WERI-Rb-1 (cell line): ENCODE data around the gene TRIM8.

Source experiments
- DNase-seq: peaks from one replicate; pipeline ENCODE4 v3.0.0-alpha.2; 2020
- H3K27ac ChIP-seq: fragments of 250-450 bp; sonication (Bioruptor Pico); 2 replicates; pipeline ENCODE4 v1.5.1; 2020; ENCODE audit warnings: mild to moderate bottlenecking, moderate library complexity
- H3K27me3 ChIP-seq: fragments of 250-450 bp; sonication (Bioruptor Pico); 2 replicates; pipeline ENCODE4 v1.5.1; 2021; ENCODE audit warnings: mild to moderate bottlenecking, low read depth, moderate library complexity; ENCODE audit not compliant: insufficient read depth, severe bottlenecking
- H3K36me3 ChIP-seq: fragments of 250-450 bp; sonication (Bioruptor Pico); 2 replicates; pipeline ENCODE4 v1.5.1; 2020; ENCODE audit warnings: mild to moderate bottlenecking, moderate library complexity
- H3K4me3 ChIP-seq: 2 replicates; pipeline ENCODE4 v1.5.1; 2011; ENCODE audit warnings: low read depth, mild to moderate bottlenecking, control low read depth, low read length
- H3K9me3 ChIP-seq: fragments of 250-450 bp; sonication (Bioruptor Pico); 2 replicates; pipeline ENCODE4 v1.5.1; 2021; ENCODE audit warnings: mild to moderate bottlenecking, moderate library complexity; ENCODE audit not compliant: severe bottlenecking
- CTCF ChIP-seq: IDR thresholded peaks from 2 replicates; pipeline ENCODE4 v1.5.1; 2011; ENCODE audit warnings: low read depth, mild to moderate bottlenecking, control low read depth, inconsistent platforms, low read length

Gene TRIM8

GRCh38 chr10:102645388-102645740, 1.1 kb downstream of the TRIM8 start:
- DNase-seq = peak; percentile 24
- Histone ChIP-seq H3K27ac (peak overlapping the region; percentile 95), H3K36me3 (peaks cover 16% of the 10 kb centered on the region), H3K27me3 (no peaks in the 10 kb centered on the region), H3K9me3 (no peaks in the 10 kb centered on the region), H3K4me3 (peak overlapping the region; percentile 85)
- no peak for TF ChIP-seq CTCF

GRCh38 chr10:102645741-102646609, 1.7 kb downstream of the TRIM8 start:
- no peak for TF ChIP-seq CTCF
- Histone ChIP-seq H3K27ac (peak overlapping the region; percentile 95), H3K36me3 (peaks cover 16% of the 10 kb centered on the region), H3K9me3 (no peaks in the 10 kb centered on the region), H3K4me3 (peak overlapping the region; percentile 85), H3K27me3 (no peaks in the 10 kb centered on the region)
- peak; percentile 62 for DNase-seq

- no peaks in the 10 kb centered on the region for H3K9me3 ChIP-seq
- no peak for DNase-seq
- TF ChIP-seq CTCF = no peak
- no peak overlapping the region; the same call in 1 of the 2 replicates for H3K27ac ChIP-seq
- no peaks in the 10 kb centered on the region for H3K27me3 ChIP-seq
- H3K36me3 ChIP-seq = peaks cover 20% of the 10 kb centered on the region
- H3K4me3 ChIP-seq = peak overlapping the region; percentile 85
Measured at GRCh38 chr10:102646610-102647442, 2.5 kb downstream of the TRIM8 start.

DNA sequence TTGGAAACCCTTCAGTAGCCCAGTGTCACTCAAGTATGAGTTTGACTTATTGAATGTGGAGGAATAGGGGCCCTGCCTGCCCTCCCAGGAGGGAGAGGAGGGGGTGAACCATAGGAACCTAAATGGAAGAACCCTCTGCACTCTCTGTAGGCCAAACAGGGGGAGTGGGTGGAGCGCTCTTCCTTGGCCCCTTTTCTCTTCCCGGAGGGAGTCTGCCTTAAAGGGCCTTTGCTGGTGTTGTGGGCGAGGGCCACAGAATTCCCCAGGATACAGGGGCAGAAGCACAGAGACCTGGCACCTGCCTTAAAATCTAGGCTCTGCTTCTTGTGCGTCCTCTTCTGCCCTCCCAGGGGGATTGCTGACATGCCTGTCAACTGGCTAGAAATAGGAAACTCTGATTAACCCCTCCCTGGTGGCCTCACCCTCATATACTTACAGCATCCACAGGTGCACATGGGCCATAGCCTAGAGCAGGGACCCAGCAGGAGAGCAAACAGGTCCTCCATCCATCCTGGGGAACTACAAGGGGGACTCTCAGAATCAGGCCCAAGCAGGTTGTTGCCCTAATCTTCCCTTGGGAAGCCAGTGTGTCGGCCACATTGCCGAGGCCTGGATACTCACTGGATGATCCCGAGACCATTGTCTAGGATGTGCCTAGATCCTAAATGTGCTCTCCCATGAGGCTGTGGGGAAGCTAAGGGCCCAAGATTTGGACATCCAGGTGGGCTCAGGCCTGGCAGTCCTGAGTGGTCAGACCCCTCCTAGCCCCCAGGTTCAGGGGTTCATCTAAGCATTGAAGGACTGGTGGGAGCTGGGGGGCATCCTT, 3.4 kb downstream of the TRIM8 start:
- Histone ChIP-seq H3K27me3 (no peaks in the 10 kb centered on the region), H3K4me3 (no peak overlapping the region), H3K9me3 (no peaks in the 10 kb centered on the region), H3K27ac (no peak overlapping the region), H3K36me3 (peaks cover 27% of the 10 kb centered on the region)
- no peak for DNase-seq
- TF ChIP-seq CTCF = no peak

GRCh38 chr10:102648269-102648888, 4.1 kb downstream of the TRIM8 start:
- TF ChIP-seq CTCF = no peak
- DNase-seq = no peak
- no peak overlapping the region for H3K27ac ChIP-seq
- no peak overlapping the region for H3K4me3 ChIP-seq
- H3K36me3 ChIP-seq = peaks cover 29% of the 10 kb centered on the region
- H3K27me3 ChIP-seq = no peaks in the 10 kb centered on the region
- no peaks in the 10 kb centered on the region for H3K9me3 ChIP-seq
